ENCODE results near the gene SNAPC1.

GRCh38 chr14:61802010-61802568 is 39.9 kb downstream of the SNAPC1 start:
- TF ChIP-seq CTCF (IDR thresholded peaks at IDR 0.05; ENCODE audit: low read length) (no peak), EZH2 (IDR thresholded peaks at IDR 0.05; ENCODE audit: borderline replicate concordance, low read length) (no peak)

Measured in OCI-LY1 (cell line).